ENCODE data around the gene POC1B.

POC1B gene

GRCh38 chr12:89525824-89526770 lies at the start of gene POC1B:
Gene POC1B (minus strand): TSS chr12:89526047. CDS start chr12:89525895, 152 bp downstream.
- DNase-seq = no peak

GRCh38 chr12:89575374-89575773 lies 49.5 kb upstream of the POC1B start:
- no peak for DNase-seq

- DNase-seq = no peak
These were observed 48.9 kb upstream of the POC1B start for GRCh38 chr12:89574736-89575208.

- no peak for DNase-seq
These were observed 47.4 kb upstream of the POC1B start for GRCh38 chr12:89573051-89573810.

- DNase-seq = no peak
These were observed 45.8 kb upstream of the POC1B start for GRCh38 chr12:89571491-89572195.

GRCh38 chr12:89568484-89568883 lies 42.6 kb upstream of the POC1B start:
- no peak for DNase-seq

- DNase-seq = no peak
These were observed 41.9 kb upstream of the POC1B start for GRCh38 chr12:89567691-89568239.

GRCh38 chr12:89566615-89567014 lies 40.8 kb upstream of the POC1B start:
- no peak for DNase-seq

- DNase-seq = no peak
These were observed 39.2 kb upstream of the POC1B start for GRCh38 chr12:89565002-89565401.

GRCh38 chr12:89559753-89560152 lies 33.9 kb upstream of the POC1B start:
- DNase-seq = no peak

- DNase-seq = no peak
These were observed 31.1 kb upstream of the POC1B start for GRCh38 chr12:89556976-89557375.

GRCh38 chr12:89552376-89552775 lies 26.5 kb upstream of the POC1B start:
- no peak for DNase-seq

- DNase-seq = no peak
These were observed 25.9 kb upstream of the POC1B start for GRCh38 chr12:89551747-89552146.

GRCh38 chr12:89547101-89547500 lies 21.3 kb upstream of the POC1B start:
- DNase-seq = no peak

GRCh38 chr12:89546151-89546550 lies 20.3 kb upstream of the POC1B start:
- no peak for DNase-seq

- no peak for DNase-seq
These were observed 18.9 kb upstream of the POC1B start for GRCh38 chr12:89544681-89545184.

- no peak for DNase-seq
These were observed 18.2 kb upstream of the POC1B start for GRCh38 chr12:89544022-89544421.

- no peak for DNase-seq
These were observed 17.2 kb upstream of the POC1B start for GRCh38 chr12:89542912-89543592.

GRCh38 chr12:89542236-89542635 lies 16.4 kb upstream of the POC1B start:
- DNase-seq = no peak

GRCh38 chr12:89540586-89540985 lies 14.7 kb upstream of the POC1B start:
- no peak for DNase-seq

GRCh38 chr12:89539426-89540223 lies 13.8 kb upstream of the POC1B start:
- no peak for DNase-seq
